Measurements from ENCODE around the gene LDHAL6A.

The LDHAL6A gene

GRCh38 chr11:18457450-18457849, 1.8 kb downstream of the LDHAL6A start:
- Histone ChIP-seq H3K27ac (ENCODE audit: low read depth, low read length) (no peak overlapping the region), H3K9me3 (ENCODE audit: insufficient read depth, low read depth, low read length) (no peaks in the 10 kb centered on the region), H3K27me3 (ENCODE audit: insufficient read depth, low read length) (no peaks in the 10 kb centered on the region), H3K4me1 (ENCODE audit: insufficient read depth, low read length) (no peaks in the 10 kb centered on the region), H3K9ac (ENCODE audit: low read depth, low read length) (no peak overlapping the region), H3K4me3 (ENCODE audit: low read length) (no peak overlapping the region), H3K36me3 (ENCODE audit: insufficient read depth, low read length) (no peaks in the 10 kb centered on the region)
- WGBS = 78% methylated on average over 3 of the region's 3 CpGs

- Histone ChIP-seq H3K4me1 (ENCODE audit: insufficient read depth, low read length) (no peaks in the 10 kb centered on the region), H3K9ac (ENCODE audit: low read depth, low read length) (no peak overlapping the region), H3K27me3 (ENCODE audit: insufficient read depth, low read length) (no peaks in the 10 kb centered on the region), H3K9me3 (ENCODE audit: insufficient read depth, low read depth, low read length) (no peaks in the 10 kb centered on the region), H3K36me3 (ENCODE audit: insufficient read depth, low read length) (no peaks in the 10 kb centered on the region), H3K27ac (ENCODE audit: low read depth, low read length) (no peak overlapping the region), H3K4me3 (ENCODE audit: low read length) (no peak overlapping the region)
- 98% methylated on average over 4 of the region's 4 CpGs for WGBS
Measured at GRCh38 chr11:18459634-18460033, 4.0 kb downstream of the LDHAL6A start.

DNA sequence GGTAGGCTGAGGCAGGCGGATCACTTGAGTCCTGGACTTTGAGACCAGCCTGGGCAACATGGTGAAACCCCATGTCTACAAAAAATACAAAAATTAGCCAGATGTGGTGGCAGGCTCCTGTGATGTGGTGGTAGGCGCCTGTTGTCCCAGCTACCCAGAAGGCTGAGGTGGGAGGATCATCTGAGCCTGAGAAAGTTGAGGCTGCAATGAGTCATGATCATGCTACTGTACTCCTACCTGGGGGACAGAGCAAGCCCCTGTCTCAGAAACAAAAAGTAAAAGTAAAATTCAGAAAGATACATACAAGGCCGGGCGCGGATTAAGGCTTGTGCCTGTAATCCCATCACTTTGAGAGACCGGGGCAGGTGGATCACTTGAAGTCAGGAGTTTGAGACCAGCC, 6.3 kb downstream of the LDHAL6A start:
- H3K27me3 ChIP-seq (ENCODE audit: insufficient read depth, low read length) = no peaks in the 10 kb centered on the region
- H3K4me1 ChIP-seq (ENCODE audit: insufficient read depth, low read length) = no peaks in the 10 kb centered on the region
- WGBS = 98% methylated on average over 6 of the region's 6 CpGs
- no peaks in the 10 kb centered on the region for H3K9me3 ChIP-seq (ENCODE audit: insufficient read depth, low read depth, low read length)
- H3K27ac ChIP-seq (ENCODE audit: low read depth, low read length) = no peak overlapping the region
- H3K4me3 ChIP-seq (ENCODE audit: low read length) = no peak overlapping the region
- H3K9ac ChIP-seq (ENCODE audit: low read depth, low read length) = no peak overlapping the region
- no peaks in the 10 kb centered on the region for H3K36me3 ChIP-seq (ENCODE audit: insufficient read depth, low read length)

GRCh38 chr11:18463439-18463838, 7.8 kb downstream of the LDHAL6A start:
- 73% methylated on average over 1 of the region's 1 CpG for WGBS

DNA sequence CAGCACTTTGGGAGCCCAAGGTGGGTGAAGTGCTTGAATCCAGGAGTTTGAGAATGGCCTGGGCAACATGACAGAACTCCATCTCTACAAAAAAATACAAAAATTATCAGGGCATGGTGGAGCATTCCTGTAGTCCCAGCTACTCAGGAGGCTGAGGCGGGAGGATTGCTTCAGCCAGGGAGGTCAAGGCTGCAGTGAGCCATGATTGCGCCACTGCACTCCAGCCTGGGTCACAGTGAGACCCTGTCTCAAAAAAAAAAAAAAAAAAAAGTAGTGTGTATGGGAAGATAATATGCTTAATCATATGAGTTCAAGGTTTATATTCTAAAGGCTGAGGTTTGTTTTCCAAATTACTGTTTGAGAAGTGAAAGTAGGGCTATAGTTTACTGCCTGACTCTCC, 10.7 kb downstream of the LDHAL6A start:
- 90% methylated on average over 2 of the region's 2 CpGs for WGBS
- H3K36me3 ChIP-seq (ENCODE audit: insufficient read depth, low read length) = no peaks in the 10 kb centered on the region
- H3K4me3 ChIP-seq (ENCODE audit: low read length) = no peak overlapping the region
- no peaks in the 10 kb centered on the region for H3K4me1 ChIP-seq (ENCODE audit: insufficient read depth, low read length)
- no peak overlapping the region for H3K27ac ChIP-seq (ENCODE audit: low read depth, low read length)
- no peaks in the 10 kb centered on the region for H3K27me3 ChIP-seq (ENCODE audit: insufficient read depth, low read length)
- H3K9ac ChIP-seq (ENCODE audit: low read depth, low read length) = no peak overlapping the region
- H3K9me3 ChIP-seq (ENCODE audit: insufficient read depth, low read depth, low read length) = no peaks in the 10 kb centered on the region

More at GRCh38 chr11:18463439-18463838, 7.8 kb downstream of the LDHAL6A start:
- Histone ChIP-seq H3K27me3 (ENCODE audit: insufficient read depth, low read length) (no peaks in the 10 kb centered on the region), H3K9me3 (ENCODE audit: insufficient read depth, low read depth, low read length) (no peaks in the 10 kb centered on the region), H3K36me3 (ENCODE audit: insufficient read depth, low read length) (no peaks in the 10 kb centered on the region), H3K9ac (ENCODE audit: low read depth, low read length) (no peak overlapping the region), H3K4me1 (ENCODE audit: insufficient read depth, low read length) (no peaks in the 10 kb centered on the region), H3K4me3 (ENCODE audit: low read length) (no peak overlapping the region), H3K27ac (ENCODE audit: low read depth, low read length) (no peak overlapping the region)

GRCh38 chr11:18468059-18468458, 12.4 kb downstream of the LDHAL6A start:
- no peaks in the 10 kb centered on the region for H3K9me3 ChIP-seq (ENCODE audit: insufficient read depth, low read depth, low read length)

GRCh38 chr11:18468961-18469360, 13.3 kb downstream of the LDHAL6A start:
- Histone ChIP-seq H3K36me3 (ENCODE audit: insufficient read depth, low read length) (no peaks in the 10 kb centered on the region), H3K9ac (ENCODE audit: low read depth, low read length) (no peak overlapping the region), H3K4me3 (ENCODE audit: low read length) (no peak overlapping the region), H3K27ac (ENCODE audit: low read depth, low read length) (no peak overlapping the region), H3K9me3 (ENCODE audit: insufficient read depth, low read depth, low read length) (no peaks in the 10 kb centered on the region), H3K27me3 (ENCODE audit: insufficient read depth, low read length) (no peaks in the 10 kb centered on the region), H3K4me1 (ENCODE audit: insufficient read depth, low read length) (no peaks in the 10 kb centered on the region)
- WGBS = 93% methylated on average over 5 of the region's 7 CpGs

More at GRCh38 chr11:18468059-18468458, 12.4 kb downstream of the LDHAL6A start:
- H3K4me1 ChIP-seq (ENCODE audit: insufficient read depth, low read length) = no peaks in the 10 kb centered on the region
- H3K27me3 ChIP-seq (ENCODE audit: insufficient read depth, low read length) = no peaks in the 10 kb centered on the region
- no peaks in the 10 kb centered on the region for H3K36me3 ChIP-seq (ENCODE audit: insufficient read depth, low read length)
- 95% methylated on average over 2 of the region's 2 CpGs for WGBS
- H3K27ac ChIP-seq (ENCODE audit: low read depth, low read length) = no peak overlapping the region
- H3K4me3 ChIP-seq (ENCODE audit: low read length) = no peak overlapping the region
- H3K9ac ChIP-seq (ENCODE audit: low read depth, low read length) = no peak overlapping the region

DNA sequence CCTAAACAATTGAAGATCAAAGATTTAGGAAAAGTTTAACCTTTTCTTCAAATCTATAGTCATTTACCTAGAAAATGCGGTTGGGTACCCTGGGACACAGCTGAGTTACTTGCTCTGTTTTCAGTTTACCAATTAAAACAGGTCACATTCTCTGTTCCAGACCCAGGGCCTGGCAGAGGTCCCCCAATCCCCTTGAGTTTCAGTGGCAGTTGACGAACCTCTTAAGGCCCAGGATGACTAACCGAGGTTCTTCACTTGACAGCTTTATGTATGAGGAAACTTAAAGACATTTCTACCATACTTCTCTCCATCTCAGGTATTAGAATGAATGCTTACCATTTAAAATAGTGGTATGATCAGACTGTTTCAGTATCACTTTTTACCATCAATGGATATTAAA, 16.3 kb downstream of the LDHAL6A start:
- Histone ChIP-seq H3K27ac (ENCODE audit: low read depth, low read length) (no peak overlapping the region), H3K4me1 (ENCODE audit: insufficient read depth, low read length) (no peaks in the 10 kb centered on the region), H3K9ac (ENCODE audit: low read depth, low read length) (no peak overlapping the region), H3K36me3 (ENCODE audit: insufficient read depth, low read length) (peaks cover 14% of the 10 kb centered on the region), H3K9me3 (ENCODE audit: insufficient read depth, low read depth, low read length) (no peaks in the 10 kb centered on the region), H3K27me3 (ENCODE audit: insufficient read depth, low read length) (no peaks in the 10 kb centered on the region), H3K4me3 (ENCODE audit: low read length) (no peak overlapping the region)
- 93% methylated on average over 3 of the region's 3 CpGs for WGBS

GRCh38 chr11:18472587-18472986, 16.9 kb downstream of the LDHAL6A start:
- H3K27ac ChIP-seq (ENCODE audit: low read depth, low read length) = no peak overlapping the region
- H3K36me3 ChIP-seq (ENCODE audit: insufficient read depth, low read length) = peaks cover 17% of the 10 kb centered on the region
- H3K4me3 ChIP-seq (ENCODE audit: low read length) = no peak overlapping the region
- no peaks in the 10 kb centered on the region for H3K27me3 ChIP-seq (ENCODE audit: insufficient read depth, low read length)
- no peaks in the 10 kb centered on the region for H3K4me1 ChIP-seq (ENCODE audit: insufficient read depth, low read length)
- no peak overlapping the region for H3K9ac ChIP-seq (ENCODE audit: low read depth, low read length)
- no peaks in the 10 kb centered on the region for H3K9me3 ChIP-seq (ENCODE audit: insufficient read depth, low read depth, low read length)

GRCh38 chr11:18479063-18479462, 23.4 kb downstream of the LDHAL6A start:
- peaks cover 79% of the 10 kb centered on the region for H3K36me3 ChIP-seq (ENCODE audit: insufficient read depth, low read length)
- no peaks in the 10 kb centered on the region for H3K9me3 ChIP-seq (ENCODE audit: insufficient read depth, low read depth, low read length)
- H3K9ac ChIP-seq (ENCODE audit: low read depth, low read length) = no peak overlapping the region
- no peaks in the 10 kb centered on the region for H3K4me1 ChIP-seq (ENCODE audit: insufficient read depth, low read length)
- no peaks in the 10 kb centered on the region for H3K27me3 ChIP-seq (ENCODE audit: insufficient read depth, low read length)
- no peak overlapping the region for H3K4me3 ChIP-seq (ENCODE audit: low read length)
- no peak overlapping the region for H3K27ac ChIP-seq (ENCODE audit: low read depth, low read length)
- 96% methylated on average over 4 of the region's 4 CpGs for WGBS

- H3K36me3 ChIP-seq (ENCODE audit: insufficient read depth, low read length) = peaks cover 62% of the 10 kb centered on the region
- 95% methylated on average over 8 of the region's 8 CpGs for WGBS
- H3K4me1 ChIP-seq (ENCODE audit: insufficient read depth, low read length) = no peaks in the 10 kb centered on the region
- no peaks in the 10 kb centered on the region for H3K27me3 ChIP-seq (ENCODE audit: insufficient read depth, low read length)
- no peak overlapping the region for H3K4me3 ChIP-seq (ENCODE audit: low read length)
- no peaks in the 10 kb centered on the region for H3K9me3 ChIP-seq (ENCODE audit: insufficient read depth, low read depth, low read length)
- H3K9ac ChIP-seq (ENCODE audit: low read depth, low read length) = no peak overlapping the region
- H3K27ac ChIP-seq (ENCODE audit: low read depth, low read length) = no peak overlapping the region
Measured at GRCh38 chr11:18485913-18486528, 30.4 kb downstream of the LDHAL6A start.

DNA sequence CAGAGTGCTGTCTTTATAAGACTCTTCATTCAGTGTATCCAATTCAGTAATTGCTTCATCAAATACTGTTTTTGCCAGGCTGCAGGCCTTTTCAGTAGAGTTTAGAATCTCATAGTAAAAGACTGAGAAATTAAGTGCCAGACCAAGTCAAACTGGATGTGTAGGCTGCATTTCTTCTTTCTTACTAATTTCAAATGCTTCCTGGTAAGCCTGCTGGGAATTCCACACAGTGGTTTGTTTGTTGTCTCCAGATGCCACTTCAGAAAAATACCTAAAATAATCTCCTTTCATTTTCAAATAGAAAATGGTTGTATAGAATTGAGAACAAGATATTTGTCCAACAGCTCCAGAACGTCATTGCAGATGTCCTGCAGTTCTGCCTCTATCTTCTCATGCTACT, 34.7 kb downstream of the LDHAL6A start:
- H3K36me3 ChIP-seq (ENCODE audit: insufficient read depth, low read length) = peaks cover 58% of the 10 kb centered on the region
- WGBS = 94% methylated on average over 1 of the region's 1 CpG
- no peaks in the 10 kb centered on the region for H3K27me3 ChIP-seq (ENCODE audit: insufficient read depth, low read length)
- H3K27ac ChIP-seq (ENCODE audit: low read depth, low read length) = no peak overlapping the region
- H3K4me3 ChIP-seq (ENCODE audit: low read length) = no peak overlapping the region
- H3K9me3 ChIP-seq (ENCODE audit: insufficient read depth, low read depth, low read length) = no peaks in the 10 kb centered on the region
- H3K9ac ChIP-seq (ENCODE audit: low read depth, low read length) = no peak overlapping the region
- no peaks in the 10 kb centered on the region for H3K4me1 ChIP-seq (ENCODE audit: insufficient read depth, low read length)

Data from HUES64 (cell line).